ENCODE measurements around the gene NEDD9.

The NEDD9 gene

GRCh38 chr6:11236076-11236750 is 3.7 kb upstream of the NEDD9 start:
- no peak for DNase-seq (ENCODE audit: low read depth, low spot score)

GRCh38 chr6:11235062-11235461 is 2.6 kb upstream of the NEDD9 start:
- DNase-seq (ENCODE audit: low read depth, low spot score): no peak

GRCh38 chr6:11233673-11234573 is 1.5 kb upstream of the NEDD9 start:
- no peak for DNase-seq (ENCODE audit: low read depth, low spot score)

- DNase-seq (ENCODE audit: low read depth, low spot score): no peak
Measured at GRCh38 chr6:11232770-11233626, 530 bp upstream of the NEDD9 start.

- no peak for DNase-seq (ENCODE audit: low read depth, low spot score)
Measured at GRCh38 chr6:11231564-11232192, 790 bp downstream of the NEDD9 start.

GRCh38 chr6:11231108-11231463 is 1.4 kb downstream of the NEDD9 start:
- DNase-seq (ENCODE audit: low read depth, low spot score): no peak

- no peak for DNase-seq (ENCODE audit: low read depth, low spot score)
Measured at GRCh38 chr6:11230158-11231107, 2.0 kb downstream of the NEDD9 start.

GRCh38 chr6:11229655-11230046 is 2.8 kb downstream of the NEDD9 start:
- no peak for DNase-seq (ENCODE audit: low read depth, low spot score)

GRCh38 chr6:11228935-11229654 is 3.4 kb downstream of the NEDD9 start:
- no peak for DNase-seq (ENCODE audit: low read depth, low spot score)

GRCh38 chr6:11227698-11228097 is 4.8 kb downstream of the NEDD9 start:
- DNase-seq (ENCODE audit: low read depth, low spot score): no peak

GRCh38 chr6:11226005-11226404 is 6.5 kb downstream of the NEDD9 start:
- no peak for DNase-seq (ENCODE audit: low read depth, low spot score)

- no peak for DNase-seq (ENCODE audit: low read depth, low spot score)
Measured at GRCh38 chr6:11224966-11225463, 7.5 kb downstream of the NEDD9 start.

- DNase-seq (ENCODE audit: low read depth, low spot score): no peak
Measured at GRCh38 chr6:11224252-11224965, 8.1 kb downstream of the NEDD9 start.

GRCh38 chr6:11223286-11223864 is 9.1 kb downstream of the NEDD9 start:
- DNase-seq (ENCODE audit: low read depth, low spot score): no peak

GRCh38 chr6:11222385-11223277 is 9.8 kb downstream of the NEDD9 start:
- DNase-seq (ENCODE audit: low read depth, low spot score): no peak

GRCh38 chr6:11221623-11222384 is 10.7 kb downstream of the NEDD9 start:
- no peak for DNase-seq (ENCODE audit: low read depth, low spot score)

GRCh38 chr6:11219400-11219834 is 13.1 kb downstream of the NEDD9 start:
- no peak for DNase-seq (ENCODE audit: low read depth, low spot score)
